HepG2 (cell line): Measurements from ENCODE around the gene MVK. TPM values are rescaled to one million over a fixed set of nuclear protein-coding genes. Genes with fewer than 3 reads are reported as not detected.

Experiments
- ATAC-seq: fragments of 200-7000 bp; cut with Tn5 transposase; 3 replicates; pipeline ENCODE4 v1.9.1; 2020; ENCODE audit warnings: mild to moderate bottlenecking, moderate library complexity
- BruUV-seq: library from RNA; stranded (reverse); fragments of 400-500 nt; replicated peaks from 2 replicates; lab custom pipeline; 2021; lab: Mats Ljungman, UMichigan
- CTCF ChIA-PET: fragments of 300-600 bp; formaldehyde crosslinking; extraction: SDS; loops from one replicate; lab custom pipeline; 2021; ENCODE audit warnings: low total read pairs, inconsistent platforms, low intra/inter-chr PET ratio; lab: Yijun Ruan, JAX
- POLR2A ChIA-PET: fragments of 350-600 bp; sonication (Branson Sonifier 250); formaldehyde crosslinking; loops from one replicate; lab custom pipeline; 2020; ENCODE audit warnings: antibody characterized with exemption, inconsistent platforms; lab: Yijun Ruan, JAX
- DNase-seq: peaks from one replicate; pipeline ENCODE4 v3.0.0-alpha.2; 2015; ENCODE audit warnings: low spot score
- FAIRE-seq: peaks from 3 replicates; lab custom pipeline; 2011; peaks lifted over from hg19 to GRCh38; lab: Jason Lieb, UNC
- H2AFZ ChIP-seq: one replicate; pipeline ENCODE4 v1.6.1; 2011; ENCODE audit warnings: low read length, inconsistent platforms
- H3K27ac ChIP-seq: fragments of 300-600 bp; 3 replicates; pipeline ENCODE4 v1.8.0; 2011; ENCODE audit warnings: mixed run types, mild to moderate bottlenecking, mixed read lengths, low read length, inconsistent platforms; ENCODE audit not compliant: insufficient read depth; ENCODE audit errors: extremely low read length
- H3K27me3 ChIP-seq, 2 experiments: fragments of 200-600 bp in 1 of 2; 2 replicates in 1 of 2; 3 replicates in 1 of 2; pipeline versions ENCODE4 v1.6.0 to v1.8.0; 2011; ENCODE audit warnings: low read length in 2 of 2, mild to moderate bottlenecking in 2 of 2, moderate library complexity in 2 of 2, inconsistent platforms in 1 of 2; ENCODE audit not compliant: insufficient read depth in 2 of 2, control insufficient read depth in 1 of 2
- H3K36me3 ChIP-seq, 2 experiments: fragments of 200-600 bp in 1 of 2; replicated peaks in 1 of 2; 2 replicates in 1 of 2; 3 replicates in 1 of 2; pipeline versions ENCODE4 v1.5.1 to v1.8.0; 2011; ENCODE audit warnings: low read length in 2 of 2, inconsistent platforms in 1 of 2; ENCODE audit not compliant: insufficient read depth in 2 of 2, control insufficient read depth in 1 of 2
- H3K4me1 ChIP-seq: 2 replicates; pipeline ENCODE4 v1.5.1; 2012; ENCODE audit warnings: low read length, inconsistent platforms; ENCODE audit not compliant: insufficient read depth
- H3K4me2 ChIP-seq: 2 replicates; pipeline ENCODE4 v1.6.0; 2011; ENCODE audit warnings: low read depth, low read length, inconsistent platforms
- H3K4me3 ChIP-seq, 3 experiments: fragments of 200-600 bp in 1 of 3; sonication (generic), shearing (Covaris generic) in 1 of 3; replicated peaks in 1 of 3; 2 replicates each; pipeline ENCODE4 v1.5.1; 2011 to 2016; ENCODE audit warnings: low read length in 3 of 3, inconsistent platforms in 2 of 3, low read depth in 2 of 3, mild to moderate bottlenecking in 2 of 3, control low read depth in 1 of 3, mixed read lengths in 1 of 3; ENCODE audit not compliant: insufficient read depth in 1 of 3
- H3K79me2 ChIP-seq: one replicate; pipeline ENCODE4 v1.6.1; 2011; ENCODE audit warnings: low read length, inconsistent platforms; ENCODE audit not compliant: insufficient read depth
- H3K9ac ChIP-seq: 2 replicates; pipeline ENCODE4 v1.6.0; 2011; ENCODE audit warnings: mild to moderate bottlenecking, low read depth, low read length, inconsistent platforms; ENCODE audit not compliant: insufficient read depth
- H3K9me3 ChIP-seq: 2 replicates; pipeline ENCODE4 v1.5.1; 2012; ENCODE audit warnings: mild to moderate bottlenecking, low read length
- H4K20me1 ChIP-seq: 2 replicates; pipeline ENCODE4 v1.6.0; 2011; ENCODE audit warnings: inconsistent platforms, mild to moderate bottlenecking, low read length, moderate library complexity; ENCODE audit not compliant: insufficient read depth
- FOSL1 ChIP-seq: sonication (generic); formaldehyde crosslinking; IDR thresholded peaks from 2 replicates; pipeline ENCODE4 v1.9.0; 2021; ENCODE audit warnings: missing genetic modification reagents, borderline replicate concordance
- FOXM1 ChIP-seq: sonication (generic); formaldehyde crosslinking; IDR thresholded peaks from 2 replicates; pipeline ENCODE4 v1.5.0; 2020; ENCODE audit warnings: missing genetic modification reagents
- GMEB2 ChIP-seq: IDR thresholded peaks from 2 replicates; pipeline ENCODE4 v1.6.1; 2016; ENCODE audit warnings: missing biosample characterization, missing genetic modification reagents, low read depth
- HMGA1 ChIP-seq: sonication (generic); formaldehyde crosslinking; conservative IDR thresholded peaks from 2 replicates; pipeline ENCODE4 v1.4.0; 2020; ENCODE audit warnings: missing genetic modification reagents
- HNRNPL ChIP-seq: fragments of 200-400 bp; formaldehyde crosslinking; IDR thresholded peaks from 2 replicates; pipeline ENCODE4 v1.6.1; 2017; ENCODE audit warnings: mild to moderate bottlenecking, low read depth, low read length
- KDM1A ChIP-seq: IDR thresholded peaks from 2 replicates; pipeline ENCODE4 v1.6.1; 2016; ENCODE audit warnings: missing compliant biosample characterization
- NFE2 ChIP-seq: sonication (generic); formaldehyde crosslinking; IDR thresholded peaks from 2 replicates; pipeline ENCODE4 v1.4.0; 2020; ENCODE audit warnings: missing genetic modification reagents
- RAD21 ChIP-seq: fragments of 450-650 bp; formaldehyde crosslinking; IDR thresholded peaks from 2 replicates; pipeline ENCODE4 v1.5.0; 2020; ENCODE audit warnings: mild to moderate bottlenecking
- SATB2 ChIP-seq: sonication (generic); formaldehyde crosslinking; IDR thresholded peaks from 2 replicates; pipeline ENCODE4 v1.5.0; 2020; ENCODE audit warnings: missing genetic modification reagents
- SIN3A ChIP-seq: IDR thresholded peaks from 2 replicates; pipeline ENCODE4 v1.6.1; 2011; ENCODE audit warnings: low read depth, mild to moderate bottlenecking, control low read depth, low read length, borderline replicate concordance
- SP5 ChIP-seq: IDR thresholded peaks from 2 replicates; pipeline ENCODE4 v1.6.1; 2016; ENCODE audit warnings: low read depth, borderline replicate concordance
- TOE1 ChIP-seq: sonication (generic); formaldehyde crosslinking; IDR thresholded peaks from 2 replicates; pipeline ENCODE4 v1.4.0; 2020; ENCODE audit warnings: mild to moderate bottlenecking, missing genetic modification reagents
- ZBTB14 ChIP-seq: sonication (generic); formaldehyde crosslinking; IDR thresholded peaks from 2 replicates; pipeline ENCODE4 v1.4.0; 2020; ENCODE audit warnings: missing genetic modification reagents
- ZNF251 ChIP-seq: sonication (generic); formaldehyde crosslinking; IDR thresholded peaks from 2 replicates; pipeline ENCODE4 v1.9.0; 2021; ENCODE audit warnings: mild to moderate bottlenecking, missing genetic modification reagents
- ZNF292 ChIP-seq: sonication (generic); formaldehyde crosslinking; IDR thresholded peaks from 2 replicates; pipeline ENCODE4 v1.8.1; 2022; ENCODE audit warnings: mild to moderate bottlenecking, low read depth, missing genetic modification reagents, borderline replicate concordance
- ZNF468 ChIP-seq: sonication (generic); formaldehyde crosslinking; IDR thresholded peaks from 2 replicates; pipeline ENCODE4 v1.8.0; 2022; ENCODE audit warnings: mild to moderate bottlenecking, moderate library complexity, missing genetic modification reagents
- ZNF598 ChIP-seq: sonication (generic); formaldehyde crosslinking; IDR thresholded peaks from 2 replicates; pipeline ENCODE4 v1.5.1; 2020; ENCODE audit warnings: mild to moderate bottlenecking, missing genetic modification reagents, borderline replicate concordance
- WGBS: methylation state at CpG from one replicate; pipeline ENCODE4 v1.1.6; 2017; ENCODE audit warnings: low lambda C conversion rate; 5-methylcytosine and 5-hydroxymethylcytosine counted together
- in situ Hi-C: cut with HindIII; loops from 2 replicates; pipeline ENCODE4 v1.10.0; 2017; ENCODE audit warnings: low pct_unique_long_range_greater_than_20kb; ENCODE audit not compliant: extremely low pct_ligation_motif_present
- intact Hi-C: fragments of 100-400 bp; cut with micrococcal nuclease; formaldehyde crosslinking; loops from one replicate; pipeline ENCODE4 v1.10.0; 2022; ENCODE audit not compliant: unreplicated experiment
- polyA plus RNA-seq, 8 experiments: library from polyadenylated mRNA; depleted of rRNA in 3 of 8; stranded (reverse) in 7 of 8; unstranded in 1 of 8; fragments of >200 nt; fragmentation: Illumina TruSeq in 4 of 8; extraction: Trizol in 4 of 8; gene quantifications; 2 replicates each; pipeline versions ENCODE4 v1.2.1 to v1.2.3, GENCODE V29; 2011 to 2016; ENCODE audit warnings: low read depth in 4 of 8, missing spikeins in 1 of 8, mixed read lengths in 1 of 8; ENCODE audit not compliant: insufficient read depth in 1 of 8
- total RNA-seq, 5 experiments: library from RNA; depleted of rRNA; stranded (reverse); fragments of >200 nt; fragmentation: Illumina TruSeq; extraction: Trizol; gene quantifications; 2 replicates each; pipeline ENCODE4 v1.2.3, GENCODE V29; 2016; ENCODE audit warnings: low read depth in 1 of 5

Gene MVK
- total and polyA plus RNA-seq, 2 of the 13 experiments (the other 11 are each of a cell fraction or from before 2014, with no cell fraction given): 11.6 to 66.9 TPM

- 56% methylated on average over 17 of the region's 26 CpGs for WGBS
- Histone ChIP-seq H4K20me1 (no peaks in the 10 kb centered on the region), H3K4me3 (no peak overlapping the region), H3K9ac (no peak overlapping the region), H3K27ac (no peak overlapping the region), H3K4me2 (no peak overlapping the region), H3K36me3 (no peaks in the 10 kb centered on the region), H3K79me2 (no peaks in the 10 kb centered on the region), H3K4me1 (peaks cover 7% of the 10 kb centered on the region; the same call in 1 of the 2 replicates), H3K9me3 (no peaks in the 10 kb centered on the region), H2AFZ (no peak overlapping the region), H3K27me3 (peaks cover 9 to 42% of the 10 kb centered on the region in 2 experiments; a peak in 4 of 5 replicates)
- DNase-seq (no peak), ATAC-seq (no peak), FAIRE-seq (no peak)
- BruUV-seq: no TSS peak
- TF ChIP-seq GMEB2 (CRISPR knock-in tag) (no peak), SP5 (CRISPR knock-in tag) (no peak), TOE1 (CRISPR knock-in tag) (no peak), RAD21 (CRISPR knock-in tag) (no peak), HNRNPL (no peak), FOSL1 (no peak), SIN3A (no peak), ZNF251 (CRISPR knock-in tag) (no peak), NFE2 (CRISPR knock-in tag) (no peak), ZNF598 (CRISPR knock-in tag) (no peak), KDM1A (no peak), ZNF292 (CRISPR knock-in tag) (no peak), ZBTB14 (CRISPR knock-in tag) (no peak), HMGA1 (no peak), SATB2 (no peak), ZNF468 (no peak), FOXM1 (CRISPR knock-in tag) (no peak)
- in situ Hi-C loops (no loop called here), intact Hi-C loops (no loop called here)
- CTCF ChIA-PET: interaction anchor here (1.2 kb wide), 1 partner anchor 16 kb away, joined by 7 read pairs; no protein-coding TSS in a partner anchor
- POLR2A ChIA-PET: no interaction called here
Observed at GRCh38 chr12:109613649-109614455, 40.3 kb downstream of the MVK start.
